Right hindlimb (tissue), 1 donor: ENCODE measurements around the gene NDUFAF2.
A peak's percentile ranks its signal among the peaks of the same experiment; 100 is the strongest.

Experiments
- DNase-seq: peaks from one replicate; pipeline ENCODE4 v3.0.0-alpha.2; 2018

Gene NDUFAF2

GRCh38 chr5:61137835-61138234, 192.8 kb downstream of the NDUFAF2 start:
- no peak for DNase-seq

DNA sequence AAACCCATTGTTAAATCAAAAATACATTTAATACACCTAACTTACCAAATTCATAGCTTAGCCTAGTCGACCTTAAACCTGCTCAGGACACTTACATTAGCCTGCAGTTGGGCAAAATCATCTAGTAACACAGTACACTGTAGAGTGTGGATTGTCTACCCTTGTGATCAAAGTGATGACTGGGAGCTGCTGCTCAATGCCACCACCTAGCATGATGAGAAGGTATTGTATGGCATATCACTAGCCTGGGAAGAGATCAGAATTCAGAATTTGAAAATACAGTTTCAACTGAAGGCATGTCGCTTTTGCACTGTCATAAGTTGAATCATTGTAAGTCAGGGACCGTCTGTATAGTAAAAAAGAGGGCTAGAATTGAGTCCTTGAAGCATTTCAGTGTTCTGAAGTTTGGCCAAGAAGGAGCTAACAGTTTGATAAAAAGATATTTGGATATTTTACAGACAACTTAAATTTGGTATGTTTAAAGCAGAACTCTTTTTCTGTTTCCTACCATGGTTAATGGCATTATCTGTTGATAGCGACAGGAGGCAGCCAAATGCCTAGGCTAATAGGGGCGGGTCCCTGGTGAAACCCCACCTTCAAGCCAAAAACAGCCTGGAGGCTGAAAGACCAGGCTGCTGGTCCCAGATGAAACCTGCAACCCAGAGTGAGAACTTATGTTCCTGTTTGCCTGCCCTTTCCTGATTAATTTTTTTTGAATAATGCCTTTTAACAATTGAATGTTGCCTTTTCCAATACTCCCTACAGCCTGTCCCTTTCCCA, 194.3 kb downstream of the NDUFAF2 start:
- no peak for DNase-seq

- DNase-seq: no peak
Observed at GRCh38 chr5:61139931-61140330, 194.9 kb downstream of the NDUFAF2 start.

DNA sequence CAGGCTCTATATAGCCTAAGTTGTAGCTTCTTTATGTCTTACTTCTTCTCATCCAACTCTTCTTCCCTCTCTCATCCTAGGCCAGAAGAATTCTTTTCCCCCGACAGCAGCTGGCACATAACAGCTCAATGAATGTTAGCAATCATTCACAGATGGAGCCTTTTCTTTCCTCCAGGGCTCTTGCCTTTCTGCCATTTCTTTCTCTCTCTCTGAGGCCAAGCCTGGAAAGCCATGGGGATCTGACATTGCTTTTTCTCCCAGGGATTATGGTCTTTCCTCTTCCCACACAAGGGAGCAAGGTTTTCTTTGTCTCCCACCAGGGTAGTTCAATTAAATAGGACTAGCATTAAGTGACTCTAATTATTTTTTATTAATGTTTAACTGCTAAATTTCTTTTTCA, 196.8 kb downstream of the NDUFAF2 start:
- DNase-seq: no peak

DNA sequence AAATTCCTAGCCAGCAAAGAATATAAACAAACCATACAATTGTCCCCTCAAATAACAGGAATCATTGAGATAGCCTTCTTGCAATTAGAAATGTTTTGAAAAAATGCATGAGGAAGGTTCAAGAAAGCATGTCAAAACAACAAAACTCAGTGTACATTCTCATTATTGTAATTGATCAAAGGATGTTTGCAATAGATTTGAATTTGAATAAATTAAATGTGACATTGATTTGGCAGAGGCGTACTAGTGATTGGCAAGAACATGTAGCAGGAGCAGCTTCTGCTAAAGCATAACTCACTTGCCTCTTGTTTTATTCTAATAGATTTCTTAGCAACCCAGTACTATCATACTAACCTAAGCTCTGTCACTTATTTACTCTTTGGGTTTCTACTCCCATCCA, 197.4 kb downstream of the NDUFAF2 start:
- DNase-seq: no peak

DNA sequence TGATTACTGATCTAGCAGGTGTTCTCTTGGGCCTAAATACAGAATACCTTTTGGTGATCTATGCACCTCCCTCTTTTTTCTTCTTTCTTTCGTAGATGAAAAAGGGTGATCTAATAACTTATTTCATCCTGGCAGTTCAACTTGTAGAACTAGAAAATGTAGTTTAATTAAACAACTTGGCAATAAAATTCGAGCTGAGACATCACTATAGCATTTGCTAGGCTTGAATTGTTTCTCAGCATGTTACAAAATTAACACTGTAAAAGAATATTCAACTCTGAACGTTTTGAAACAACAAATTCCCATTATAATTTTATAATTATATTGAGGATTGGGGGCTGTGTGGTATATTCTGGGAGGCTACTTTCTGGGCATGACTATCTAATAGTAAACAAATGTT, 197.8 kb downstream of the NDUFAF2 start:
- no peak for DNase-seq

- no peak for DNase-seq
Observed at GRCh38 chr5:61148515-61148914, 203.5 kb downstream of the NDUFAF2 start.

GRCh38 chr5:61151893-61152292, 206.9 kb downstream of the NDUFAF2 start:
- DNase-seq: no peak

DNA sequence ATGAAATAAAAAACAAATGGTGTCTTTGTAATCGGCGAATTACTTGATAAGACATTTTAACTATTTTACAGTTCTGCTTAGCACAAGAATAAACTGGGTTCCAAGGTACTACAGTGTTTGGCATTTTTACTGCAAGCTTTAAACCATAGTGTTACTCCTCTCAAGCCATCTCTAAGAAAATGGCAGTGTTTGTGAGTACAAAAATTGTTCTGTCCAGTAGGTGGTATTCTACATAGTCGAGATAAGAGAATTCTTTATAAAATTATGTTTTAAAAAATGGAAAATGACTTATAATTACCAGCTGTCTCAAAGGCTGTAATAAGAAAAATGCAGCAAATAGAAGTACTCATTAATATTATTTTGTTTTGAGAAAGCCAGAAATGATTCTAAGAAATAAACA, 214.1 kb downstream of the NDUFAF2 start:
- DNase-seq: no peak

DNA sequence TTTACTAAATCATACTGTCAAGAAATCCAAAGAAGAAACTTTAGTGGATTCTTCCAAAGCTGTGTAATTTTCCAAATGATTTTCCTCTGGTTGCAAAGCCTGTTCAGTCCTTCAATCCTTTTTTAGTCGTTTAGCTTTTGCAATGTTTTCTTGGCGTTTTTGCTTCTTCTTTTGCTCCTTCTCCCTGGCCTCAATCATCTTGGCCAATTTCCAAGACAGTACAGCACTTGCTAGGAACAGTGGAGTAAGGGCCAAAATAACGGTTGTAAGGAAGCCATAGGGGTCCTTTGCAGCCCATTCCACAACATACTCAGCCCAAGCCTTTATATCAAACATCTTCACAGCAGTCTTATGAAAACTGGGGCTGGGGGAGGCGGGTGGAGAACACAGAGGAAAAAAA, 214.8 kb downstream of the NDUFAF2 start:
- DNase-seq: no peak

DNA sequence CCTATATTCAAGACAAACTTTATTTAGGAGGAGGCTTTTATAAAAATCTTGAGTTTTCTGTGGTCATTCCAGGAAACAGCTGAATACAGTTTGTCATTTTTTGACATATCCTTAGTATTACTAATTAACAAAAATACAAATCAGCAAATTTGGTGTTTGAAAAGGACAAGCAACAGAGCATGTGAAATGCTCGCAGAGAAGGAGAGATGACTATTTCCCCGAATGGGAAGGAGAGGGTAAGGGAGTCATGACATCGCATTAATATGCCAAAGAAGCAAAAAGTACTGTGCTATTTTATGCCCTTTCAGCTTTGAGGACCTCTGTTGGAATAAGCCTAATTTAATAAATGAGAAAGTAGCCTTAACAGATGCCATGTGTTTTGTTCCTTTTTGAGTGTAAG, 215.5 kb downstream of the NDUFAF2 start:
- no peak for DNase-seq

DNA sequence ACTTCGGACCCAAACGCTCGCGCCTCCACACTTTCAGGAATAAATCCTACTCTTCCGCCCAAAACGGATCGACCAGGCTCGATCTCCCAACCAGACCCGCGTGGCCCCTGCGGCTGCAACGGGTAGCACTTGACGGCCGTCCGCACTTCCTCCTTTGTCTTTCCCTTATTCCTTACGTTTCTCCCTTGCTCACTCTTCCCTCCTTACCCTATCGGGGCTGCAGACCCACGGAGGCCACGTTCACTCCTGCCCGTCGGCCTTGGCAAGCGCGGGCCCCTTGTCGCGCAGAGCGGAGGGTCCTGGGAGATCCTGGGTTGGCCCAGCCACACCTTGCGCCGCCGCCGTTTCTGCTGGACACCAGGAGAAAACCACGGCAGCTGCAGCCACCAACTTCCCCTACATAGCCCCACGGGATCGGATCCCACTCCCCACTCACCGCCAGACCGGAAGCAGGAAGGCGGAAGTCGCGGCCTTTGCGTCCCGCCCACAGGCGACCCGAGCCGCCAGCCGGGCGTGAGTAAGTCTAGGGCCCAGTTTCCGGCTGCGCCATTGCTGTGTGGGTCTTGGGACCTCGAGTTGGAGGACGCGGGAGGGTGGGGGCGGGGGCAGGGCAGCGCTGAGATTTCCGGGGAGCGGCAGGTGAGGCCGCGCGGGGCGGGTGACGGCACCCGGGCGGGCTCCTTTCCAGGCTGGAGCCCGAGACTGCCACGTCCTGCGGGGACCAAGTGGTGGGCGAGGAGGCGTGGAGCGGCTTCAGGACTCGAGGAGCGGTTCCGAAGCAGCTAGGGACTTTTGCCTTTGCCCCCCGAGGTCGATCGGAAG, 217.2 kb downstream of the NDUFAF2 start, which contains the start of gene SMIM15:
SMIM15 (minus strand) TSS at position 459 of the 822 bp plus-strand sequence. CDS start 2,297 bp downstream, outside the sequence.
- DNase-seq: peak; percentile 93

DNA sequence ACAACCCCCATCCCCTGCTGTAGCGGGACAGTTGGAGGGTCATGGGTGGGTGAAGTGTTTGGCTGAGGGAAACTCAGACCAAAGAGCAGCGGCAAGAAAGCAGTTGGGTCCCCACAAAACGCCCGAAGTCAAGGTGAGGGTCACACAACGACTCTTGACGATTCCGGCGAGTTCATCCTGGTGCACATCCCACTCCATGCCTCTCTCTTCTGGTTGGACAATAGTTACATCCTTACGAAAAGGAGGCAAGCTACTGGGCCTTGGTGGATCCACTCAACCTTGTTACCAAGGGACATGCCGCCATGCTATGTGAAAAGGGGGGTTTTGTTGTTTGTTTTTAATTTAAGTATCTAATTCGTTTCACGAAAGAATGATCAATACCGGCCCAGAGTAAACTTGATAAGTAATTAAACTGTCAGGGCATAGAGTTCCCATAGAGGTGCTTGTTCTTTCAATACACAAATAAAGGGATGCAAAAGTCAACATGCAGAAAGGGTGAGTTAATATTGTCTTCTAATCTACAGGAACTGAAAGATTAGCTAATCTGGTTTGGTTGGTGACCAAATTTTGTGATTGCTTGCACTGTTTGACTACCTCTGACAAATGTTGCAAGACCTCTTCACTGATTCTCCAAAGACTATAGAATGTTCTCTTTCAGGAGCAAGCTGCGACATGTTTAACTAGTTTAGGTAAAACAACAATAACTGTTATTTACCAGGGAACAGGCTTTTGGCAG, 218.0 kb downstream of the NDUFAF2 start:
- no peak for DNase-seq

DNA sequence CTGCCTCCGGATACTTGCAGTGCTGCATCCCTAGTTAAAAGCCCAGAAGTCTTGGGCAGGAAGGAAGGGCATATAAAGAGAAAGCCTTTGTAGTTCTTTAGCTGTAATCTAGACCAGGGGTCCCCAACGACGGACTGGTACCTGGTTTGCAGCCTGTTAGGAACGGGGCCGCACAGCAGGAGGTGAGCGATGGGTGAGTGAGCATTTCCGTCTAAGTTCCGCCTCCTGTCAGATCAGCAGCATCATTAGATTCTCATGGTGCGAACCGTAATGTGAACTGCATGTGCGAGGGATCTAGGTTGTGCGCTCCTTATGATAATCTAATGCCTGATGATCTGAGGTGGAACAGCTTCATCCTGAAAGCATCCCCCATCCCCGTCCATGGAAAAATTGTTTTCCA, 218.9 kb downstream of the NDUFAF2 start:
- no peak for DNase-seq

DNA sequence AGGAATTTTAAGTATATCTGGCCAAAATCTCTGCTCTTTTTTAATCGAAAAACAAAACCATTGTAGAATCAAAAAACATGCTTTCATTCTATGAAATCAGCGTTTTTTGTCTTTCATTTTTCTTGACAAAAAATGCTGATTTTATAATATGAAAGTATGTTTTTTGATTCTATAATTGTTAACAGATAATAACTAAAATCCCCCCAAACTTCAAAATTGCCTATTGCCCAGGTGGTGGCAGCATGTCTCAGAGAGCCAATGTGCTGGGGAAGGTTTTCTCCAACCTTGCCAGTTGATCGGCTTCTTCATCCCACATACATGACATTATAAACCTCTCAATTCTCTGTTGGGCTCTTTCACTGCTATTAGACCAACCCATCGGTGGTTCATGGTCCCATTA, 222.4 kb downstream of the NDUFAF2 start:
- DNase-seq: peak; percentile 24

- no peak for DNase-seq
Observed at GRCh38 chr5:61168951-61169350, 223.9 kb downstream of the NDUFAF2 start.

DNA sequence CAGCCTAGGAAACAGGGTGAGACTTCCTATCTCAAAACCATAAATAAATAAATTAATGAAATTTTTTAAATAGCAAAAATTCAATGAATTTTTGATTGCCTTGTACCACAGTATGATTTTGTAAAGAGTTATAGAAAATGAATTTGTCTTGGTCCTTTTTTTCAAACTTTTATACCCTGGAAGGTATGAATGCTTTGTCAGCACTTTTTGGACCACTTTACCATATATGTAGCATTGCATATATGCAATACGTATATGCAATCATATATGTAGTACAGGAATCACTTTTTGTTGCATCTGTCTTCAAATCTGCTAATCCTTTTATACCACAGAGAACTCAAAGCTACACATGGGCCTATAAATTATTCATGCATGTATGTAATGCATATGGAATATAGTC, 226.5 kb downstream of the NDUFAF2 start:
- DNase-seq: no peak

DNA sequence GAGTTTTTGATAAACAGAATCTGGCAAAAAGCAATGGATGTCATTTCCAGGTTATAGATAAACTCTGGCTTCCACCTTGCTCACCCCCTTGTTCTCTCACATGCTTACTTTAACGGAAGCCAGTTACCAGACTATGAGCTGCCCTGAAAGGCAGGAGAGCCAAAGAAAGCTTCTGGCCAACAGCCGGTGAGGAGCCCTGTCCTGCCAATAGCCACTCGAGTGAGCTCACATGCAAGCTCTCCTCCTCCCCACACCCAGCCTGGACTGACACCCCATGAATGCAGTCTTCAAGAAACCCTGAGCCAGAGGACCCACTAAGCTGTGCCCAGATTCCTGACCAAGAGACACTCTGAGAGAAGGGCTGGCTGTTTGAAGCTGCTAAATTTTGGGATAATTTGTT, 231.6 kb downstream of the NDUFAF2 start:
- no peak for DNase-seq

DNA sequence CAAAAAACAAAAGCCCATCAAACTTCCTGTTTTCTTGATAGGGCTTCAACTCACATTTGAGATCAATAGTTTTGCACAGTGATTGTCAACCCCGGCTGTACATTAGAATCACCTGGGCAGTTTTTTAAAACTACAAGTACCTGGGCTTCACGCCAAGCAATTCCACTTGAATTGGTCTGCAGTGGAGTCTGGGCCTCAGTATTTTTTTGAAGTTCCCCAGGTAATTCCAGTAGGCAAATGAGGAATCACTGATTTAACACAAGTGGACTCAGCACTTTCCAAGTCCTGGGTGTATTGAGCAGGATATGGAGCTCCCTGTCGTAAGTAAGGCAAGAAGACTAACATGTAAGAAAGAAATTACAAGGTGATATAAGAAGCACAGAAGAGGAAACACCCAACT, 232.1 kb downstream of the NDUFAF2 start:
- DNase-seq: no peak

GRCh38 chr5:61177716-61178115, 232.7 kb downstream of the NDUFAF2 start:
- no peak for DNase-seq

GRCh38 chr5:61178702-61179101, 233.7 kb downstream of the NDUFAF2 start:
- no peak for DNase-seq

- DNase-seq: no peak
Observed at GRCh38 chr5:61180886-61181285, 235.9 kb downstream of the NDUFAF2 start.

- DNase-seq: no peak
Observed at GRCh38 chr5:61182449-61182848, 237.4 kb downstream of the NDUFAF2 start.
